ENCODE results near the gene CDKAL1.

DNA sequence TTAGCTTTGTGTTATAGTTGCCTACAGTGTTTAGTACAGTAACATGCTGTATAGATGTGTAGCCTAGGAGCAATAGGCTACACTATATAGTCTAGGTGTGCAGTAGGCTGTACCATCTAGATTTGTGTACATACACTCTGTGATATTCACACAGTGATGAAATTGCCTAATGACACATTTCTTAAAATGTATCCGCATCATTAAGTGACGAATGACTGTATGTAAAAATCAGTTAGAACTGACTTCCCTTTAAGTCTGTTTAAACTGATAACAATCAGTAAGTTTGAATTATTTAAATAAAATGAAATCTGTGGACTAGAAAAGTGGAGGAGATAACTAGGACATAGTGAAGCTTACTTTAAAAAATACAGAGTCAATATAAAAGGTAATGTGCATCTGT lies 176.1 kb downstream of the CDKAL1 start:
- no peak for TF ChIP-seq YY1 (IDR thresholded peaks at IDR 0.05; ENCODE audit: insufficient read depth, insufficient read length)
- TF ChIP-seq SUZ12 (IDR thresholded peaks at IDR 0.05; ENCODE audit: extremely low read depth, insufficient read depth, insufficient read length), result no peak
